Skin of body (tissue), 2 donors: ENCODE data around the gene NRCAM. TPM values are rescaled to one million over a fixed set of nuclear protein-coding genes. Genes with fewer than 3 reads are reported as not detected.
"Not testable (repeated sequence)": the region's sequence is repeated elsewhere in the genome, so short reads cannot be mapped to it uniquely, and the experiment has no call there.

ENCODE experiments used
- DNase-seq: peaks from one replicate; lab custom pipeline; 2025; lab: John Stamatoyannopoulos, UW
- total RNA-seq: library from RNA; depleted of rRNA; stranded (reverse); fragments of >200 nt; gene quantifications from one replicate; pipeline ENCODE4 v1.2.3, GENCODE V29; 2014

NRCAM gene
- total RNA-seq, 1 donor from 2014 or later = 7.9 TPM

DNA sequence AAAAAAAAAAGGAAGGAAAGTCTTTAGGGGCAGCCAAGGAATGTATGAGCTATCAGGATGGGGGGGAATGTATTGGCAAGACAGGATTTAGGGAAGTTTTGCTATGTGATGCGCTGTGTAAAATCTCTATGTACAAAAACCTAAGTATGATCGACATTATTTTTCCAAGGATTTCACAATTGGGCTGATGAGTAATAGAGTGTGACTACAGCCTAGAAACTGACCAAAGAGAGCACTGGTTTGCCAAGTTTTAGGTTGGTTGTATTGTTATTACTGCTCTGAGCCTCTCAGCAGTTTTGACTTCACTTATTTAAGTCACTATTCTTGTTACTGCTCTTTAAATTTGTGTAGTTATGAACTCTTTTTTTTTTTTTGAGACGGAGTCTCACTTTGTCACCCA, 107.3 kb downstream of the NRCAM start:
- DNase-seq = no peak

DNA sequence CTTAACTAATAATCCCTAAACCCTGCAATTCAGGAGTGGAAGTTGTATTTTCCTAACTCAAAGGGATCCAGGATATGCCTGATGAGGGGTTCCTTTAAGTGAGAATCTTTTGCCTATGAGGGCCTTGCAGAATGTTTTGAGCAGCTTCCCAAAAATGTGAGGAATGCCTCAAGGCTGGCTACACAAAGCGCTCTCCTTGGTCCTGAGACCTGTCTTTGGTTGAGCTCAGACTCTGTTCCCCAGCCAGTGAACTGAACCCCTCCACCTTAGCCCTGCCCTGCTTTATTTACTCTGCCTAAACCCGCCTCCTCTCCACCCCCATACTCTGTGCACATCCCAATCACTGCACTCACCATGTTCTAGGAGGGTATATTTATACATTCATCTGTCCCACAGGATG, 108.6 kb downstream of the NRCAM start:
- no peak for DNase-seq

DNA sequence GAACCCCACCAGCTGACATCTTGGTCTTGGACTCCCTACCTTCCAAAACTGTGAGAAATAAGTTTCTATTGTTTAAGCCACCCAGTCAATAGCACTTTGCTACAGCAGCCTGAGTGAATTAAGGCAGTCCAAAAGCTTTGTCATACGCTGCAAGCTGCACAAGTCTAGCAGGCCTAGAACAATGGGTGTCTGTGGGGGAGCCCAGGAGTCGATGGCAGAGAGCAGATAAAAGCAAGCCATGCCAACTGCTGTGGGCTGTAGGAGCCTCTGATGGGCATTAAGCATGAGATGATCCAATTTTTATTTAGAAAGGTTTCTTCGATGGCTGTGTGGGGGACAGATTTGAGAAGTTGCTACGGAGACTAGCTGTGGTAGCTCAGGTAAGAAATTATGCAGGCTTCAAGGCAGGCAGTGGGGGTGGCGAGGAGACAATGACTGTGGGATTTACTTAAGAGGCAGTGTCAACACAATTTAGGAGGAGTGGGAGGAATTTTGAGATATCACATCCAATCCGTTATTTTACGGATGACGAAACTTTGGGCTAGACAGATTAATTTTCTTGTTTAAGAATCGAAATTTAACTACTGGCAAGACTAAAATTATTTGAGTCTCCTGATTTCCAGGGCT, 110.4 kb downstream of the NRCAM start:
- DNase-seq = no peak

DNA sequence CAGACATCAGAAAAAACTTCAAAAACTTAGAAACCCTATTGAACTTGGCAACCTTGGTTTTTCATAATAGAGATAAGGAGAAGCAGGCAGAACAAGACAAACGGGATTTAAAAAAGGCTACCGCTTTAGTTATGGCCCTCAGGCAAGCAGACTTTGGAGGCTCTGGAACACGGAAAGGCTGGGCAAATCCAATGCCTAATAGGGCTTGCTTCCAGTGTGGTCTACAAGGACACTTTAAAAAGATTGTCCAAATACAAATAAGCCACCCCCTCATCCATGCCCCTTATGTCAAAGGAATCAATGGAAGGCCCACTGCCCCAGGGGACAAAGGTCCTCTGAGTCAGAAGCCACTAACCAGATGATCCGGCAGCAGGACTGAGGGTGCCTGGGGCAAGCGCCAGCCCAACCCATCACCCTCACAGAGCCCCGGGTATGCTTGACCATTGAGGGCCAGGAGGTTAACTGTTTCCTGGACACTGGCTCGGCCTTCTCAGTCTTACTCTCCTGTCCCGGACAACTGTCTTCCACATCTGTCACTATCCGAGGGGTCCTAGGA, 115.3 kb downstream of the NRCAM start:
- DNase-seq = no peak

DNA sequence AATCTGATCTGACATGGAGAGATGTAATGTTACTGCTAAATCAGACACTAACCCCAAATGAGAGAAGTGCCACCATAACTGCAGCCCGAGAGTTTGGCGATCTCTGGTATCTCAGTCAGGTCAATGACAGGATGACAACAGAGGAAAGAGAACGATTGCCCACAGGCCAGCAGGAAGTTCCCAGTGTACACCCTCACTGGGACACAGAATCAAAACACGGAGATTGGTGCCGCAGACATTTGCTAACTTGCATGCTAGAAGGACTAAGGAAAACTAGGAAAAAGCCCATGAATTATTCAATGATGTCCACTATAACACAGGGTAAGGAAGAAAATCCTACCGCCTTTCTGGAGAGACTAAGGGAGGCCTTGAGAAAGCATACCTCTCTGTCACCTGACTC, 115.8 kb downstream of the NRCAM start:
- DNase-seq = not testable (repeated sequence)

DNA sequence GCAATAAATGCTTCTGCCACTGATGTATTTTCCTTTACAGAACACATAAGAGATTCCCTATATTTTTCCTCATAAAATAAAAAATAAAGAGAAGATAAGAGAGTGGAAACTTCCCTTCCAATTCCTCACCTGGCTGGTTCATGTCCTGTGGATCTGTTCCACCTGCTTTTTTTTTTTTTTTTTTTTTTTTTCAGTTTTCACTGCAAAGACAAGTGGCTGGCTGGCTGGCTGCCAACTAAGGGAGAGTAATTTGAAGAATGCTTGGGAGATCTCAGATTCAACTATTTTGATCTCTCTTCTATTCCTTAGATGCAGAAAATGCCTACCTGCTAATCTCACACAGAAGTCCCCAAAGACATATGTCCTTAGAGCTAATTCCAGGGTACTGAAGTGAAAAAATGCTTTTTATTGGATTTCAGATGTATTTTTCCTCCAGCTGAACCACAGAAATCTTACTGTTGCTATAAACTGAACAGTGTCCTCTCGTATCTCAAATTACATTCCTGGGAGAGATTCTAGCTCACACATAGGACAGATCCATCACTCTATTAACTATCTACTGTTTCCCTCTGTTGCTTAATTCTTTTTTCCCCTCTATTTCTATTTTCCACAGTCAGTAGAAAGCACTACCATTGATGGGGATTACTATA, 120.8 kb downstream of the NRCAM start:
- DNase-seq = no peak

DNA sequence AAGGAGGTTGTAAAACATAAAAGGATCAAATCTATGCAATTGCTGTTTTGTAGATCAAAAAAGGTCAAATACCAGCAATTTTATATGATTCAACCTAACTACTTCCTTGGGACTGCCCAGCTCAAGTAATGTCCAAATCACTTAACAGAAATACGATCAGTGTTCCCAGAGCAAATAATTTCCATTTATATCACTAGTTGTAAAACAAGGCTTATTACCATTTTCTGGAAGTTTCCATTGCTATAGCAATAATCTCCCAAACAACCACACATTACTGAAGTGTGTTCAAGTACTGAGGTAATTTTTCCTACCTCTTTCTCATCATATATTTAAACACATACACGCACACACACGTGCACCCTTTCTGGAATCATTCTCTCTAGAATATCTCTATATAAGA, 123.3 kb downstream of the NRCAM start:
- DNase-seq = no peak

DNA sequence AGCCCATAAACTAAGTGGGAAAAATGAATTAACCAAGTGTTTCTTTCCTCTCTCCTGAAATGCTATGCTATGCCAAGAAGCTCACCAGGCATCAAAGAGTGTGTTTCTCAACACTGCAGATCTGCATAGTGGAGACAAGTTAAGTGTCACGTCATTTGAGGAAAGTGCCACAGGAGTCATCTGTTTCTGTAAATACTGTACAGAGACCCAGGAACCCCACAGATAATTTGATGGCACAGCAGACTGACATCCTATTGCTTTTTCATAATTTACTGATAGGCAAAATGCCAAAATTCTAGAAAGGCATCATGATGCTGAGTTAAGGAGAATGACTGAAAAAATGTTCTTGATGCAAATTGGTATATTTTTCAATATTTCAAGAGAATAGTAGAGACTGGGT, 124.3 kb downstream of the NRCAM start:
- no peak for DNase-seq

DNA sequence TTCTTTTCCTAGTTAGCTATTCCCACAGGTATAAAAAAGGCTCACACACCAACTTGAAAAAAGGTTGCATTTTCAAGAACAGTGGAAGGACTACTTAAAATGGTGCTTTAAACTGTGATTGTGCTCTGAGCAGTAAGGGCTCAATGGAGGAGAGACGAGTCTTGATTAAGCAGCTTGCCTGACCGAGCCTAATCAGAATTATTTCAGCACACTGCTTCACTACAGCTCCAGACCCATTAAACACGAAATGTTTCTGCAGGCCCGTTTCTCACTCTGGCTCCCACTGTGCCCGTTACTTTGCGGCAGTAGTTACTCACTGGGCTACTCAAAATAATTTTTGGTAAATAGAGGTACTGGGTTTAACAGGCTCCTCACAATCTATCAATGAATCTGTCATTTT, 126.0 kb downstream of the NRCAM start:
- DNase-seq = no peak

DNA sequence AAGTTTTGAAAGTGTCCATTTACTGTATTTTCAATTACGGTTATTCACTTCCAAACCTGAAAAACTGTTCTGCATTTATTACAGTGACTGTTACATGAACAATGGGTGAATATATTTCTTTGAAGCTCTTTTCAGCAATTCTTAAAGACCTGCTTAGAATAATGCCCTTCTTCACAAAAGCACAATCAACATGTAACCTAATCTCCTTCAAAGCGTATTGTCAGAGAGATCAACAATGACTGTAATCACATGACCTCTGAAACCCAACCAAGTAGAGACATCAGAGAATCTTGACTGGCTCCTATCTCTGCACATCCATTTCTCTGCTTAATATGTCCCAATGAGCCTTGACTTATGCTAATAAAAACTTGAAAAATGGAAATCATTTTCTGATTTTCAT, 126.7 kb downstream of the NRCAM start:
- DNase-seq = no peak

DNA sequence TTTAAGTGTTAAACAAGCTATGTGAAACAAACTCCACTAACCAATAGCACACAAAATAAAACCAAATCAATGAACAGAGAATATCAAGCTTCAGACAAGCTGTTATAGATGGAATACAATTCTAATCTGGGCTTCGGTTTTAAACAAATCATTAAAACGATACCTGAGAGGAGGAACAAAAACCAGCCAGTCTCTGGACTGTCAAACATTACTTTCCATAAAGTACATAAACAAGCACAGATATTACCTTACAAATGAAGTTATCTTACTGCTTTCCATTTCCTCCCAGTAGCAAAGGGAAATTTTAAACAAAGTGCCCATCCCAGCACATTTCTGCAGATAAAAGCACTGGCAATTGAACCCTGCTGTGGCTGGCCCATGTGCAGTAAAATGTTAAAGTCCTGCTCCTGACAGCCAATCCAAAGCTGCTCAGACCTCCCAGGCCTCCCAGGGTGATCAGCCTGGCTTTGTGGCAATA, 128.0 kb downstream of the NRCAM start:
- DNase-seq = no peak

DNA sequence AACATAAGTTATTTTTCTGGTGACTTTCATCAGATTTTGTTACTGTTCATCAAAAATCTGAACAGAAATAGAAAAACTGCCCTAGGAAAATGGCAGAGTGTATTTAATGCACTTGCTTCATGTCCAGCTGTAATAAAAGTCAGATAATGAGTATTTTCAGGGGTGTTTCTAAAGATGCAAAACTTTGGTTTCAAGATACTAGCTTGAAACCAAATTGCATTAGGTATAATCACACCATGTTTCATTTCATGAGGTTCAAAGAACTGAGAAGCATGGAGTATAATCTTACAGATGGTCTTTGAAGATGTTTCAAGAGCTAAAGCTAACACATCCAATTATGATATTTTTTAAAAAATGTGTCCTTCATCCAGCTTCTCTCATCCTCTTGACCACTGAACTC, 128.9 kb downstream of the NRCAM start:
- DNase-seq = no peak

DNA sequence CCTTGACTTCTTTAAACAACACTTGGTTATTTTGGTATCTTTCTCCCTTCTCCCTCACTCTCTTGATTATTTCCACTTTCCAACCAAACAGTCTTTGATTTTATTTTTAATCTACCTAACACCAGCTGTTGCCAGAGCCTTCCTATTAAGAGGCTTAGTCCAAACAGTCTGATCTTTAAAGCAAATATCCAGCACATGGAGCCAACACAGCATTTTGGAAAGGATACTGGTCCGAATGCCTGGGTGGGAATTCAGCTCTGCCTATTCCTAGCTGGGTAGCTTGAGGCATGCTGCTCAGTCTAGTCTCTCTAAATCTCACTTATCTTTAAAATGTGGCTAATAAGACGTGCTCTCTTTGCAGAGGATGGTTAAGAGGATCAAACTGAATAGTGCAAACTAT, 129.3 kb downstream of the NRCAM start:
- no peak for DNase-seq

DNA sequence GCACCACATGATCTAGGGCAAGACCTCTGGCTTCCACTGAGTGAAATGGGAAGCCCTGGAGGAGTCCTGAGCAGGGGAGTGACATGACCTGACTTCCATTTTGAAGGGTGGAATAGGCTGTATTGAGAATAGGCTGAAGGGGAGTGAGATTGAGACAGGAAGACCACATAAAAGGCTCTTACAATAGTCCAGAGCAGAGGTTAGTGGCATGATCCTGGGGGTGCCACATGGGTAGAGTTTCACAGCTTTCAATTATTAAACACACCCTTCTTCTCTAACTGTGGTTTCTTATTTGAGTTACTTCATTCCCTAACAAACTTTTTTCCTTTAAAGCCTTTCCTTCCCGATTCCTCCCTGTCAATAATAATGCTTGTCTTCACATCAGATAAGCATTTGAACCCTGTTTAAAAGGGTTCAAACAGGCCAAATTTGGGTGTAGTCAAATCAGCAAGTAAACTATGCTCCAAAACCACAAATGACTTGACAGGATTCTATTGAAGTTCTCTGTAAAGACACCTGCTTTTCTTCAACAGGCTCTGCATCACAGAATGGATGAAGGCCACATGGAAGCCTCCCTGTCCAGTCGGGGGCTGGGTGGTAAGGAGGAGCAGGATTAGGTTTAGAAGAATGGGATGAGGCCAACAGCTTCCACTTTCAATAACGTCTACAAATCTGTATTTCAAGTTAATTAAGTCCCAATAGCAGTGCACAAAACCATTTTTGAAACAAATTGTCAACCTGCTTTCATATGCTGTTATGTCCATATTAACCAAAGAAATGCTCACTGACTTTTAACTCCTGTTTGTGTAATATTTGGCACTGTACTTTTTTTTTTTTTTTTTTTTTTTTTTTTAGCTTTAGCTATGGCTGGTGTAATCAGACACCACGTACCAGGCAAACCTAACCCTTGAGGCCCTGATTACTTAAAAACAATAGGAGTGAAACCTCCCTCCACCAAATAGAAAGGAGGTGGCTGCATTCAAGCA, 131.9 kb downstream of the NRCAM start:
- DNase-seq = no peak

DNA sequence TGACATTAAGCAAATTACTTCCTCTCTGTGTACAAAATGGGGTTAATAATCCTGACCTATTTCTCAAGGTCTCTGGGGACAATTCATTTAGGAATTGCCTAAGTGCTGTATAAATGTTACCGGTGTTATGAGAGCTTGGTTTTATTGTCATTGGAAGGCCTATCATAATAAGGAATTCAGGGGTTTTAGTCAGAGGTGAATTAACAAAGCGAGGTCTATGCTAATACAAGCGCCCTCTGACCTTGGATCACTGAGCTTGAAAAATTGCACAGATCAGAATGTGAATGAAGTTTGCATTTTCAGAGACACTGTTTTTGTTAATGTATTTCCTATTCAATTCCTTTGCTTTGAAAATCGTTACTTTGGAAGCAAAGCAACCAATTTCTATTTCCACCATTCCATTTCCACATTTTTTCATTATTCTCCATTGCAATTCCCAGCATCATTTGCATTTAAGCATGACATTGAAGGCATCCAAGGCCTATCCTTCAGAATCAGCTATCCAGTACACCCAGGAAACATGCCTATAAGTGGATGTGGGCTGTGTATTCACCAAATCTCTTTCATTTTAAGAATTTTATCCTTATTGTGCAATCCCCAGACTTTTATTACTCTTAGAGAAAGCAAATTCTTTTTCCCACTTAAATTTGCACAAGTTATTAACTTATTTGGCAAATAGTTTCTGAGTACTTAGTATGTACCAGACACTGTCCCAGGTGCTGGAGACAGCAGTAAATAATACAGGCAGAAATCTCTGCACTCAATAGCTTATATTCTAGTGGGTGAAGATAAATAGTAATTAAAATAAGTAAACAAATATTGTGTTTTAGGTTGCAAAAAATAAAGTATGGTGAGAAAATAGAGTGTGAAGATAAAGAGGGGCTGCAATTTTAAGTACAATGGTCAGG, 133.1 kb downstream of the NRCAM start:
- no peak for DNase-seq

DNA sequence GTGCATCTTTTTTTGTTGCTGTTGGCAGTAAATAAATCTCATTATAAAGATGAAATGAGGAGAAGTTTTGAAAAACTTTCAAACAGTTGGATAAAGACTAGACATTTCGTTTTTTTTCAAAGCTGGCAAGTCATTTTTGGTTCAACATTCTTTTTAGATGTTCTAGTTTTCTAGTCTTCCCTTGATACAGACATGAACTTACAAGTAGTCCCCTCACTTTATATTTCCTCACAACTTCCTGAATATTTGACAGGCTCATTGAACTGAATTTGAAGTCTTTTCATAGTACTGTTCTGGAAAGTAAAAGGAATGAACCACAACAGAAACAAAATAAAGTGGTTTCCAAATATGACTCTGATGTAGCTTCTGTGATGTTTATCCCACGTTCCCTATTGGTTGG, 134.2 kb downstream of the NRCAM start:
- DNase-seq = no peak

DNA sequence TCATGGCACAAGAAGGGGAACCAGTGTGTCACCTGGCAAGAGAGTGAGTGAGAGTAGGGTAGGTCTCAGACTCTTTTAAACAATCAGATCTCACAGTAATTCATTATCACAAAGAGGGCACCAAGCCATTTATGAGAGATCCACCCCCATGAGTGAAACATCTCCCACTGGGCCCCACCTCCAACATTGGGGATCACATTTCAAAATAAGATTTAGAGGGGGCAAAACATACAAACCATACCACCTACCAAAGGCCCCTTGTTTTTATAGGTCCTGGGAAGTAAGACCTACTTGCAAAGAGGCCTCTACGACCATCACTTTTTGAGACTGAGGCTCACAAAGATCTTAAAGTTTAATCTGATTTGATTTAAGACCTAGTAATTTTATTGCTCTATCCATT, 134.9 kb downstream of the NRCAM start:
- DNase-seq = no peak

DNA sequence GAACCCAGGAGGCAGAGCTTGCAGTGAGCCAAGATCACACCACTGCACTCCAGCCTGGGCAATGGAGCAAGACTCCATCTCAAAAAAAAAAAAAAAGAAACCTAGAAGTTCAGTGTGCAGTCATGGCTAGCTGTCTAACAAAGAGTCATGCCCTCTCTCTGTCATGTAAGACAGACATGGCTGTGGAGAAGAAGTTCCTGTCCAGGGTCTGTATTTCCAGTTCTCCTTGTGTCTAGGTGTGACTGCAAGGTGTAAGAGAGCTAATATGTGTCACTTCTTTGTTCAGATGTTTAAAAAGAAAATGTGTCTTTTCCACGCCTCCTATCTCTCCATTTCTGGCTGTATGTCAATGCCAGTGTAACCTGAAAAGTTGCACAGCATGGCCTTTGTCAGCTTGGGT, 139.5 kb downstream of the NRCAM start:
- no peak for DNase-seq

DNA sequence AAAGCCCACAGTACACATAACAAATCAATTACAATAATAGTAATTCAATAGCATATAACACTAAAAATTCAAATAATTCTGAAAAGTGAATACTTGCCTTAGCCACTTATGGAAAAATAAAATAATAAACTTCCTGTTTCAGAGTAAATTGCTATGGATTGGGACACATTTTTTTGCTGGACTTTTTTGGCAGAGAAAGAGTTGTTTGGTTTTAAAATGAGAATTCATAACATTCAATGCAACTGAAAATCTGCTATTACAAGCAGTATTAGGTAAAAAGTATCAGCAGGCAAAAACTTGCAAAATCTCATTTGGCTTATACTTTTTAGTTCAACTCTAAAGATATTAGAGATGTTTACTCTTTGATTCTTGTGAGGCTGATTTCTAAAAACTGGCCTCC, 141.7 kb downstream of the NRCAM start:
- no peak for DNase-seq

DNA sequence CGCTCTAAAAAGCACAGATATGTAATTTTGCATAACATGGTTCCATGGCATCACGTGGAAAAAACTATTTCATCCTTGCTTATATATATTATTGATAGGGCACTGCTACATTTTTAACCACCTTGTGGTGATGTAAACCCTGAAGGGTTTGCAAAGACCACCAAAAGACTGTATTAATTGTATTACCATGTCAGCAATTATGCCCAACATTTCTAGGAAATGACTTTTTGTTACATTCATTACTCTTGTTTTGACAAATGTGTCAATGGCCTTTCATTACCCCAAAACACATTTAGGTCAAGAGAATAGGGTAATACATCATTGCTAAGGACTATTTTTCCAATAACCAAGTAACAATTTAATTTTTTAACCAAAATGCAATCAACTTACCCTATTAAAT, 142.2 kb downstream of the NRCAM start:
- no peak for DNase-seq

DNA sequence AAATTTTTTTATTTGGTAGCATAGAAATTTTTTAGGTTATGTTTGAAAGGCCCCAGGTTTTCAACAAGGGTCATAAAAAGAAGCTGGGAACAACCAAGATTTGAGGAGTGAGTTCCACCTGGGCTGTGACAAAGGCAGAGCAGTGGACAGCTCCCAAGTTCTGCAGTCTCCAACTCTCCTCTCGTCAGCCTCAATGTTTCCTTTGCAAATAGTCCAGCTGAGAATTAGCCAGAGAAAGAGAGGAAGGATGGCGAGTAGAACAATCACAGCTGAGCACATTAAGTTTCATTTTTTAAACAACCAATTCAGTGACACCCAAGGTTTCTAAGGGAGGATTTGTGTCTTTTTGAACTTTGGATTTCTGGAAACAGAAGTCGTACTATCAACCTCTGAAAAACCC, 143.2 kb downstream of the NRCAM start:
- no peak for DNase-seq
